DMS79 (cell line): Measurements from ENCODE around the gene DEPP1.

Source experiments
- DNase-seq: peaks from one replicate; lab custom pipeline; 2025; lab: John Stamatoyannopoulos, UW

The DEPP1 gene

GRCh38 chr10:44932517-44933450 is 45.8 kb downstream of the DEPP1 start:
- DNase-seq: no peak

- no peak for DNase-seq
These were observed 46.7 kb downstream of the DEPP1 start for GRCh38 chr10:44931621-44932516.

GRCh38 chr10:44930904-44931620 is 47.5 kb downstream of the DEPP1 start:
- no peak for DNase-seq

- no peak for DNase-seq
These were observed 49.0 kb downstream of the DEPP1 start for GRCh38 chr10:44929356-44930255.

GRCh38 chr10:44928462-44928861 is 50.1 kb downstream of the DEPP1 start:
- no peak for DNase-seq

GRCh38 chr10:44927352-44927751 is 51.3 kb downstream of the DEPP1 start:
- no peak for DNase-seq

GRCh38 chr10:44926751-44927351 is 51.8 kb downstream of the DEPP1 start:
- no peak for DNase-seq
